DND-41 (cell line): ENCODE measurements around the gene TMEFF2.

Experiments used
- ATAC-seq: fragments of 200-7000 bp; cut with Tn5 transposase; 3 replicates; pipeline ENCODE4 v1.9.1; 2021; ENCODE audit warnings: low read depth; ENCODE audit not compliant: insufficient read depth
- DNase-seq: peaks from one replicate; pipeline ENCODE4 v3.0.0-alpha.2; 2020
- H2AFZ ChIP-seq: 2 replicates; pipeline ENCODE4 v1.6.0; 2012; ENCODE audit warnings: low read depth, low read length
- H3K27ac ChIP-seq: 2 replicates; pipeline ENCODE4 v1.5.1; 2012; ENCODE audit warnings: low read length, inconsistent platforms
- H3K27me3 ChIP-seq: fragments of 200-600 bp; sonication (generic); 2 replicates; pipeline ENCODE4 v1.6.0; 2012; ENCODE audit warnings: low read length, mild to moderate bottlenecking, inconsistent platforms; ENCODE audit not compliant: insufficient read depth, poor library complexity
- H3K36me3 ChIP-seq: 2 replicates; pipeline ENCODE4 v1.5.1; 2012; ENCODE audit warnings: low read length, inconsistent platforms; ENCODE audit not compliant: insufficient read depth
- H3K4me1 ChIP-seq: 2 replicates; pipeline ENCODE4 v1.5.1; 2012; ENCODE audit warnings: mild to moderate bottlenecking, low read length; ENCODE audit not compliant: insufficient read depth
- H3K4me2 ChIP-seq: 2 replicates; pipeline ENCODE4 v1.6.0; 2012; ENCODE audit warnings: mild to moderate bottlenecking, moderate library complexity, low read length, inconsistent platforms; ENCODE audit not compliant: insufficient read depth
- H3K4me3 ChIP-seq, 2 experiments: fragments of 200-600 bp in 1 of 2; shearing (Covaris generic) in 1 of 2; 2 replicates each; pipeline ENCODE4 v1.5.1; 2012 to 2016; ENCODE audit warnings: inconsistent platforms in 2 of 2, low read length in 2 of 2, mild to moderate bottlenecking in 2 of 2, low read depth in 1 of 2, moderate library complexity in 1 of 2
- H3K79me2 ChIP-seq: 2 replicates; pipeline ENCODE4 v1.6.0; 2012; ENCODE audit warnings: low read length, inconsistent platforms; ENCODE audit not compliant: insufficient read depth
- H3K9ac ChIP-seq: 2 replicates; pipeline ENCODE4 v1.6.0; 2012; ENCODE audit warnings: low read depth, mild to moderate bottlenecking, inconsistent platforms, low read length, moderate library complexity
- H3K9me3 ChIP-seq: 2 replicates; pipeline ENCODE4 v1.5.1; 2012; ENCODE audit warnings: low read length, moderate library complexity, mild to moderate bottlenecking, inconsistent platforms; ENCODE audit not compliant: insufficient read depth, severe bottlenecking
- H4K20me1 ChIP-seq: 2 replicates; pipeline ENCODE4 v1.6.0; 2012; ENCODE audit warnings: low read length; ENCODE audit not compliant: insufficient read depth
- EZH2 ChIP-seq: IDR thresholded peaks from 3 replicates; pipeline ENCODE4 v1.6.1; 2012; ENCODE audit warnings: borderline replicate concordance, low read depth, mild to moderate bottlenecking, moderate library complexity, low read length, inconsistent platforms; ENCODE audit not compliant: severe bottlenecking
- TF ChIP-seq, protein P1 (sequence below): IDR thresholded peaks from 2 replicates; pipeline ENCODE4 v1.5.1; 2012; ENCODE audit warnings: borderline replicate concordance, low read length, moderate library complexity, mild to moderate bottlenecking; ENCODE audit not compliant: poor library complexity, severe bottlenecking; ENCODE audit errors: extremely low read depth

TMEFF2 gene

DNA sequence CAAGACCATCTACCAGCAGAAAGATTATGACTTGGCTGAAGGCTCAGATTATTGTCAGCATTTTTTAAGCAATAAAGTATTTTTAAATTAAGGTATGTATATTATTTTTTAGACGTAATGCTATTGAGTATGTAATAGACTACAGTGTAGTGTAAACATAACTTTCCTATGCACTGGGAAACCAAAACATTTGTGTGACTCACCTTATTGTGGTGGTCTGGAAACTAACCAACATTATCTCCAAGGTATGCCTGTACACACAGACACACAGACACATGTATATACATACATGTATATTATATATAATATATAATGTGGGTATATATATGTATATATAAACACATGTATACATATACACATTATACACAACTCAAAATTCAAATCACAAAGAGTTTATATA lies 9.1 kb upstream of the TMEFF2 start:
- H3K9me3 ChIP-seq = no peaks in the 10 kb centered on the region
- TF ChIP-seq EZH2 = no peak
- TF ChIP-seq, protein P1, sequence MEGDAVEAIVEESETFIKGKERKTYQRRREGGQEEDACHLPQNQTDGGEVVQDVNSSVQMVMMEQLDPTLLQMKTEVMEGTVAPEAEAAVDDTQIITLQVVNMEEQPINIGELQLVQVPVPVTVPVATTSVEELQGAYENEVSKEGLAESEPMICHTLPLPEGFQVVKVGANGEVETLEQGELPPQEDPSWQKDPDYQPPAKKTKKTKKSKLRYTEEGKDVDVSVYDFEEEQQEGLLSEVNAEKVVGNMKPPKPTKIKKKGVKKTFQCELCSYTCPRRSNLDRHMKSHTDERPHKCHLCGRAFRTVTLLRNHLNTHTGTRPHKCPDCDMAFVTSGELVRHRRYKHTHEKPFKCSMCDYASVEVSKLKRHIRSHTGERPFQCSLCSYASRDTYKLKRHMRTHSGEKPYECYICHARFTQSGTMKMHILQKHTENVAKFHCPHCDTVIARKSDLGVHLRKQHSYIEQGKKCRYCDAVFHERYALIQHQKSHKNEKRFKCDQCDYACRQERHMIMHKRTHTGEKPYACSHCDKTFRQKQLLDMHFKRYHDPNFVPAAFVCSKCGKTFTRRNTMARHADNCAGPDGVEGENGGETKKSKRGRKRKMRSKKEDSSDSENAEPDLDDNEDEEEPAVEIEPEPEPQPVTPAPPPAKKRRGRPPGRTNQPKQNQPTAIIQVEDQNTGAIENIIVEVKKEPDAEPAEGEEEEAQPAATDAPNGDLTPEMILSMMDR = no peak
- DNase-seq = no peak
- H3K27ac ChIP-seq = no peak overlapping the region
- no peaks in the 10 kb centered on the region for H3K36me3 ChIP-seq
- H3K9ac ChIP-seq = no peak overlapping the region
- no peaks in the 10 kb centered on the region for H3K79me2 ChIP-seq
- ATAC-seq = no peak
- no peak overlapping the region for H3K4me3 ChIP-seq
- no peaks in the 10 kb centered on the region for H3K27me3 ChIP-seq
- no peak overlapping the region for H2AFZ ChIP-seq
- H4K20me1 ChIP-seq = no peaks in the 10 kb centered on the region
- H3K4me2 ChIP-seq = no peak overlapping the region
- no peaks in the 10 kb centered on the region for H3K4me1 ChIP-seq

DNA sequence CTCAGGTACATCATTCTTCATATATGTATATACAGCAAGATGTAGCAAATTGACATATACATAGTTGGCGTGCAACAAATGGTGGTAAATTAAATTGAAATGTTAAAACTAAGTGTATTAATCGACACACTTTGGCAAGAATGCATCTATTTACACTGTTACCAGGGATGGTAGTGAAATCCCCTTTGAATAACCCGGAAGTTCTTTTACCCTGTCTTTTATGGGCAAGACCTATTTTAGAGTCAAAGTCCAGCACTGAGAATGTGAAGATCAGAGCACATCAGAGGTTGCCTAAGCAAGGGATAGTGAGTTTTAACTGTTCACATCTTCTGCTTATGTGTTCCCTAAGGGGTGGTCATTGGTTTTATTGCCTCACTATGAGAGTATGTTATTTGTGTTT lies 7.6 kb upstream of the TMEFF2 start:
- no peak for DNase-seq
- Histone ChIP-seq H3K27me3 (no peaks in the 10 kb centered on the region), H3K9me3 (no peaks in the 10 kb centered on the region), H3K79me2 (no peaks in the 10 kb centered on the region), H3K4me3 (no peak overlapping the region), H3K4me1 (no peaks in the 10 kb centered on the region), H3K27ac (no peak overlapping the region), H4K20me1 (no peaks in the 10 kb centered on the region), H2AFZ (no peak overlapping the region), H3K36me3 (no peaks in the 10 kb centered on the region), H3K4me2 (no peak overlapping the region), H3K9ac (no peak overlapping the region)
- ATAC-seq = no peak
- TF ChIP-seq, protein P1 = no peak
- TF ChIP-seq EZH2 = no peak

DNA sequence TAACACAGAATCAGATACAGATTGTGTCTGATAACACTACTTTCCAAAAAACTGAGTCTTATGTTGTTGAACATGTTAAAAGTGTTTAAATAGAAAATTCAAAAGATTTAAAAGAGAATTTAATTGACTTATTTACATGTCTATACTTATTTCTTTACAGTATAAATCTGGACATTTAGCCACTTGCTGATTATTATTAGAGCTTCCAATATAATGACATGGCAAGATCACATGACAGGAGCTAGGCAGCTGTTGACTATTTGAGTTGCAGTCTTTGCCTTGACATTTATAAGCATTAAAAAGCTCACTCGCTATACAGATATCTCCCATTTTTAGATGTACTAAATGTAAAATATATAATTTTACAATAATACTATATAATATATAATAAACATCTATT lies 6.4 kb upstream of the TMEFF2 start:
- TF ChIP-seq, protein P1 = no peak
- no peak for TF ChIP-seq EZH2
- no peak overlapping the region for H3K27ac ChIP-seq
- no peak overlapping the region for H3K9ac ChIP-seq
- no peak overlapping the region for H2AFZ ChIP-seq
- no peak for ATAC-seq
- H3K36me3 ChIP-seq = no peaks in the 10 kb centered on the region
- DNase-seq = no peak
- no peaks in the 10 kb centered on the region for H3K4me1 ChIP-seq
- no peaks in the 10 kb centered on the region for H4K20me1 ChIP-seq
- no peaks in the 10 kb centered on the region for H3K9me3 ChIP-seq
- no peak overlapping the region for H3K4me3 ChIP-seq
- no peaks in the 10 kb centered on the region for H3K79me2 ChIP-seq
- H3K27me3 ChIP-seq = no peaks in the 10 kb centered on the region
- H3K4me2 ChIP-seq = no peak overlapping the region

DNA sequence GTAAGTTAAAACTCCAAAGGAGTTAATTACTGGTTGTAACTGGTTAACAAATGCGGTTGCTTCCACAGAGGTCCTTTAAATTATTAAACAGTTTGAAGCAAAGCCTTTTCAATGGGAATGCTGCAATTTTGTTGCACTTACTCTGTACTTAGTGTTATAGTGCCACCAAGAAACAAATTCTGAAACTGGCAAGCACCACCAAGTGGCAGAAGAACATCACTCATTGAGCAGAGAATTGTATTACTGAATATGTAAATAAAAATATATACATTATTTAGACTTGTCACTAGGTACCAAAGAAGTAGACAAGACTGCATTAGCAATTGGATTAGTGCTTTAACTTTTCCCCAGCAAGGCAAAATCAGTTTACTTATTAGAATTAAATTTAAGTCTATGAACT lies 2.6 kb upstream of the TMEFF2 start:
- Histone ChIP-seq H3K36me3 (no peaks in the 10 kb centered on the region), H3K27ac (no peak overlapping the region), H3K9me3 (no peaks in the 10 kb centered on the region), H3K9ac (no peak overlapping the region), H4K20me1 (no peaks in the 10 kb centered on the region), H3K79me2 (no peaks in the 10 kb centered on the region), H3K4me2 (no peak overlapping the region), H3K4me1 (no peaks in the 10 kb centered on the region), H3K27me3 (peaks cover 2% of the 10 kb centered on the region), H2AFZ (no peak overlapping the region), H3K4me3 (no peak overlapping the region)
- no peak for ATAC-seq
- TF ChIP-seq, protein P1 = no peak
- DNase-seq = no peak
